Activated naive CD4-positive, alpha-beta T cell (primary cell): Measurements from ENCODE around the gene MRNIP.
"Not testable (repeated sequence)": the region's sequence is repeated elsewhere in the genome, so short reads cannot be mapped to it uniquely, and the experiment has no call there.

ENCODE experiments used
- DNase-seq, 4 experiments: peaks; one replicate each; lab custom pipeline; 2025; lab: John Stamatoyannopoulos, UW

Gene MRNIP

DNA sequence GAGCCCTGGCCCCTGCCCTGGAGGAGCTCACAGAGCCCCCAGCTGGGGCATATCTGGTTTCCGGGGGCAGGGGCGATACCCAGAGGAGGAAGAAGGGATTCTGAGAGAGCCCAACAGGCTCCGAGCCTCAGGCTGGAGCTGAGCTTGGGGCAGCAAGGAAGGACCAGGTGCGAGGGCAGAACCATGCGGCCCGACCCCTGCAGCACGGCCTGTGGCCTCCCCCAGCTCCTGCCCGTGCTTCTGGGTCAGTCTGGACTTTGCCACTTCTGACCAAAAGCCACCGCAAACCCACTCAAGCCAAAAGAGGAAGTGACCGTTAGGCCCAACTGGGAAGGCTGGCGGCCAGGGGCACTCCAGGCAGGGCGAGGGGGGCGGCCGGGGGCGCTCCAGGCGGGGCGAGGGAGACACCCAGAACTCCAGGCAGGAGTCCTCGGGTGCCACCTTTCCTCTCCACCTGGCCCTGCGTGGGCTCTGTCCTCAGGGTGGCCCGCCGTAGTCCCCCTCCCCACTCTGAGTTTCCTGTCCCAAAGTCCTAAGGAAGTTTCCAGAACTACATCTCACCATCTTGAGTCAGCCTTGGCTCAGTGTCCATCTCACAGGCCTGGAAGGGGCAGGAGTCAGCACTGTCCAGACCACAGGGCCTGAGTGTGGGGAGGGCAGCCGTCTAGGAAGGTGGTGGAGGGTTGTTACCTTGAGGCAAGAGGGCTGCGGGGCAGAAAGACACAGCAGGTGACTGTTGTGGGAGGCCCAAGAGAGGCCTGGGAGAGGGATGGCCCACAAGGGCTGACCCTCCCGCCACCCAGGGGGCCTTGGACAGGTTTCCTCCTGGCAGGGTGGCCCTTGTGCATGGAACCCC, 65.8 kb downstream of the MRNIP start:
- DNase-seq, result no peak

DNA sequence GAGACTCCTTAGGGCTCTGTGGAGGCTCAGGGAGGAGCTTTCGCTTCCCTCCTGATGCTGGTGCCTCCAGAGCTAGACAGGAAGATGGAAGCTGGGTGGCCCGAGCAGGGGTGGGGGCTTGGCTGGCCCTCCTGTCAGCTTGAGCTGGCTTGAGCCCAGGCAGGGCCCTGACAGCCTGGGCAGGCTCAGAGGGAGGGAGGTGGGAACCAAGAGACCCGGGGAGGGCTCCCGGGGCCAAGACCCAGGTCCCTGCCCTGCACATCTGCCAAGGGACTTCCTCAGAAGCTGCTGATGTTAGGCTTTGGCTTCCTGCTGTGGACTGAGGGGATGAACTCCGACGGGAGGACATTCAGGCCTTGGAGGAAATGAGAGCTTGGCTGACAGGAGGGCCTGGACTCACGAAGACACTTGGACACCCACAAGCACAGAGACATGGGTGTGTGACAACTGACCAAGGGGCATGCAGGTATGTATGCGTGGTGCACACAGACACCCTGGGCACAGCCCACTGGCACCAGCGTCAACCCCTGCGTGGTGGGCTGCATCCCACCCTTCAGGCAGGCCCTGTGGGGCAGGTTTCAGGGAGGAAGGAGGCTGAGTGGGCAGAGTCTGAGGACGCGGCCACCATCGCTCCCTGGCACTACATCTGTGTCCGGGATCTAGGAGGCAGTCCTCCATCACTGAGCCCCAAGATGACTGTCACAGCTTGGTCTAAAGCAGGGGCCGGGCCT, 66.6 kb downstream of the MRNIP start:
- DNase-seq, result no peak

DNA sequence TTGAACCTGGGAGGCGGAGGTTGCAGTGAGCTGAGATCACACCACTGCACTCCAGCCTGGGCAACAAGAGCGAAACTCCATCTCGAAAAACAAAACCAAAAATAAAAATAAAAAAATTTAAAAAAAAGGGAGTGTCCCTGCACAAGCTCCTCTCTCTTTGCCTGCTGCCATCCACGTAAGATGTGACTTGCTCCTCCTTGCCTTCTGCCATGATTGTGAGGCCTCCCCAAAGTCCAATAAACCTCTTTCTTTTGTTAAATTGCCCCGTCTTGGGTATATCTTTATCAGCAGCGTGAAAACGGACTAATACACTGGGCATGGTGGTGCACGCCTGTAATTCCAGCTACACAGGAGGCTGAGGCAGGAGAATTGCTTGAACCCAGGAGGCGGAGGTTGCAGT, 69.3 kb downstream of the MRNIP start:
- not testable (repeated sequence) for DNase-seq

DNA sequence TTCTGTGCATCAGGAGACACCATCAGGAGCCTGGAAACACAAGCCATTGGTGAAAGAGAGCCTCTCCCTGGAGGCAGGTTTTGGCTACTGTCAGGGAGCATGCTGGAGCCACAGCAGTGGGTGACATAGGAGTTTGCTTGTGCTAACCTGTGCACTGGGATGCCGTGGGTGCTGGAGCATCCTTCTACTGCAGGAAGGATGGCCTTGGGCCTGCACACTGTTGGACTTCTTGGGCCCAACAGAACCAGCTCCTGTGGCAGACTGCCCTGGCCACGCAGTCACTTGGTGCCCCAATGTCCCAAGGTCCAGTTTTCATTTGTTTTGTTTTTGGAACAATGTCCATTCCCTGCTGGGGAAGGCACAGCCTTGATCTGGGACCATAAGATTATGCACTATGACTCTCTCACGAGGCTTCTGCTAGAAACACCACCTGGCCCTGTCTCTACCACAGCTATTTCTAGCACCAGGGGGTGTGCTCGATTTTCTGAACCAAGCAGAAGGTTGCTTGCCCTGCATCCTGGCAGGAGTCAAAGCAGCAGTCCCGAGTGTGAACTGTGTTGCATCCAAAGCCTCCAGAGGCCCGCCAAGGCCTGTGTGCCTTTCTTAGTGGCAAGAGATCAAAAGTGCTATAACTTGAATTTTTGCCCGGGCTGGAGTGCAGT, 70.3 kb downstream of the MRNIP start:
- DNase-seq, result no peak
